Vagina (tissue), 2 donors: ENCODE data around the gene PPIC.

Experiments used
- CTCF ChIP-seq, 3 experiments: fragments of 450-650 bp in 2 of 3; fragments of 200-600 bp in 1 of 3; sonication (generic) in 1 of 3; IDR thresholded peaks; one replicate each; pipeline ENCODE4 v1.5.1; 2017 to 2019; ENCODE audit warnings: antibody characterized with exemption in 3 of 3, mild to moderate bottlenecking in 2 of 3, moderate library complexity in 2 of 3
- POLR2AphosphoS5 ChIP-seq, 2 donors: sonication (generic); formaldehyde crosslinking; IDR thresholded peaks; one replicate each; pipeline ENCODE4 v1.9.0; 2017; ENCODE audit warnings: antibody characterized with exemption in 2 of 2, mild to moderate bottlenecking in 2 of 2, low read depth in 1 of 2; ENCODE audit not compliant: insufficient read depth in 1 of 2

- TF ChIP-seq CTCF (IDR thresholded peaks at IDR 0.05): no peak
- TF ChIP-seq POLR2AphosphoS5 (IDR thresholded peaks at IDR 0.05; ENCODE audit: insufficient read depth in 1 of 2, low read depth in 1 of 2): no peak
Observed at GRCh38 chr5:123047706-123048105, 11.2 kb upstream of the PPIC start.
